HG03025 (cell line): ENCODE measurements around the gene CRYM.
"Not testable (repeated sequence)": the region's sequence is repeated elsewhere in the genome, so short reads cannot be mapped to it uniquely, and the experiment has no call there.

Experiments used
- ATAC-seq: cut with Tn5 transposase; IDR thresholded peaks from one replicate; pipeline ENCODE4 v1.9.1; 2021; ENCODE audit warnings: mild to moderate bottlenecking, moderate library complexity; ENCODE audit not compliant: unreplicated experiment, low FRiP score

Gene CRYM

DNA sequence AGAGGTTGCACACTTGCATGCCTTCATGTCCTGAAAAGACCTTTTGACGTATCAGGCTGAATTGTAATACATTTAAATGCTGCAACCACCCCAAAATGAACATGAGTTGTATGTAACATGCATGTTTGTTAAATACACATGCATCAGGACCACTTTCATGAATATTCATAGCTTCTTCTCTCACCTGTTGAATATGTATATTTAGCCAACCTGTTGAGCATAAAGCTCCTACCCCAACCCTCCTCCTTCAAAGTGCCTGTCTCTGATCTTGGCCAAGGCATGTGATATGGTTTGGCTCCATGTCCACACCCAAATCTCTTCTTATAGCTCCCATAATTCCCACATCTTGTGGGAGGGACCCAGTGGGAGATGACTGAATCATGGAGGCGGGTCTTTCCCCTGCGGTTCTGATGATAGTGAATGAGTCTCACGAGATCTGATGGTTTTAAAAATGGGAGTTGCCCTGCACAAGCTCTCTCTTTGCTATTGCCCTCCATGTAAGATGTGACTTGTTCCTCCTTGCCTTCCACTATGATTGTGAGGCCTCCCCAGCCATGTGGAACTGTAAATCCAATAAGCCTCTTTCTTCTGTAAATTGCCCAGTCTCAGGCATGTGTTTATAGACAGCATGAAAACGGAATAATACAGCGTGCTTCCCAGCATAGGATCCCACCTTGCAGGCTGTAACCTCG lies 3.8 kb upstream of the CRYM start:
- ATAC-seq: no peak

- ATAC-seq: no peak
These were observed 1.4 kb upstream of the CRYM start for GRCh38 chr16:21279501-21279900.

GRCh38 chr16:21277045-21277926 lies 804 bp downstream of the CRYM start:
- ATAC-seq: no peak

- ATAC-seq: no peak
These were observed 2.0 kb downstream of the CRYM start for GRCh38 chr16:21276090-21276489.

GRCh38 chr16:21275529-21275928 lies 2.6 kb downstream of the CRYM start:
- no peak for ATAC-seq

DNA sequence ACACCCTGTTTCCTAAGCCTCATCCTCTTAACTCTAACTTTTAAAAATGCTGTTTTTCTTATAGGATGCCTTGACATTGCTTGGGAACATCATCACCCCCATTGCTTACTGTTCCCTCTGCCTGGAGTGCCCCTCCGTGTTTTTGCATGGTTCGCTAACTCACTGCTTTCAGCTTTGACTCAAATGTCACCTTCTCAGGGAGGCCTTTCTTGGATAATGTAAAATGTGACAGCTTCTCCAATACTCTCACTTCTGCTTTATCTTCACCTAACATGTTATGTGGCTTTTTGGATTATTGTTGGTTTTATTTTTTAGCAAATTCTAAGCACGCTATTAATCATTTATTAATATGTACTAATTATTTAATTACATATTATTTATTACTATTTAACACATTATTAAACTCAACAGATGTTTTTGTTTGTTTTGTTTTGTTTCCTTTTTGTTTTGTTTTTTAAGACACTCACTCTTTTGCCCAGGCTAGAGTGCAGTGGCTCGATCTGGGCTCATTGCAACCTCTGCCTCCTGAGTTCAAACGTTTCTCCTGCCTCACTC lies 3.8 kb downstream of the CRYM start:
- ATAC-seq: no peak

- ATAC-seq: not testable (repeated sequence)
These were observed 5.3 kb downstream of the CRYM start for GRCh38 chr16:21272763-21273162.

DNA sequence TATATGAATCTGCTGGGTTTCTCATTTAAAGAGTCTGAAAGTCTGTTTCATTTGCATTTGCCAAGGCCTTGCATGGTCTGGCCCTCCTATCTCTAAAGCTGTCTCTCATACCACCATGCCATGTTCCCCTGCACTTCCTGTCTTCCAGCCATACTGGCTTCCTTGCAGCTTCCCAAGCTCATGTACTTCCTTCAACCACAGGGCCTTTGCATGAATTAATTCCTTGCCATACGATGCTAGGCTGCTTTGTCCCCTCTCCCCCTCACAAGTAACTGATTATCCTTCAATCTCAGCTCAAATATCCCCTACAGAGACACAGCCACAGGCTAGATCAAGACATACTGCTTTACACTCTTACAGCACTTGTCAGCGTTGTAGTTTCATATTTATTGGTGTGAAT lies 5.8 kb downstream of the CRYM start:
- no peak for ATAC-seq

GRCh38 chr16:21268236-21268635 lies 9.9 kb downstream of the CRYM start:
- no peak for ATAC-seq

DNA sequence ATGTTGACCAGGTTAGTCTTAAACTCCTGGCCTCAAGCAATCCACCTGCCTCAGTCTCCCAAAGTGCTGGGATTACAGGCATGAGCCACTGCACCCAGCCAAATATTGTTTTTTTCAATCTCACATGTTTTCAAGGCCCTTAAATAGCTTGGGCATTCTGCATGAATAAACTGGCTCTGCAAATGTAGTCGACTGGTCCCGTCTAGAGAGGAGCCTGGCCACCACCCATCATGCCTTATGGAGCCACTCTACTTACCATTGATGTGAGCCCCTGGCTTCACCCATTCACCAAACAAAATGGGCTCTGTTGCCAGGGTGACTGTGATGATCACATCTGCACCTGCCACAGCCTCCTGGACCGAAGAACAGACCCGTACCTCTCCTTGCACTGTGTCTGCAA lies 10.8 kb downstream of the CRYM start:
- no peak for ATAC-seq

GRCh38 chr16:21265104-21265837 lies 12.8 kb downstream of the CRYM start:
- ATAC-seq: no peak

- no peak for ATAC-seq
These were observed 13.5 kb downstream of the CRYM start for GRCh38 chr16:21264571-21265036.

DNA sequence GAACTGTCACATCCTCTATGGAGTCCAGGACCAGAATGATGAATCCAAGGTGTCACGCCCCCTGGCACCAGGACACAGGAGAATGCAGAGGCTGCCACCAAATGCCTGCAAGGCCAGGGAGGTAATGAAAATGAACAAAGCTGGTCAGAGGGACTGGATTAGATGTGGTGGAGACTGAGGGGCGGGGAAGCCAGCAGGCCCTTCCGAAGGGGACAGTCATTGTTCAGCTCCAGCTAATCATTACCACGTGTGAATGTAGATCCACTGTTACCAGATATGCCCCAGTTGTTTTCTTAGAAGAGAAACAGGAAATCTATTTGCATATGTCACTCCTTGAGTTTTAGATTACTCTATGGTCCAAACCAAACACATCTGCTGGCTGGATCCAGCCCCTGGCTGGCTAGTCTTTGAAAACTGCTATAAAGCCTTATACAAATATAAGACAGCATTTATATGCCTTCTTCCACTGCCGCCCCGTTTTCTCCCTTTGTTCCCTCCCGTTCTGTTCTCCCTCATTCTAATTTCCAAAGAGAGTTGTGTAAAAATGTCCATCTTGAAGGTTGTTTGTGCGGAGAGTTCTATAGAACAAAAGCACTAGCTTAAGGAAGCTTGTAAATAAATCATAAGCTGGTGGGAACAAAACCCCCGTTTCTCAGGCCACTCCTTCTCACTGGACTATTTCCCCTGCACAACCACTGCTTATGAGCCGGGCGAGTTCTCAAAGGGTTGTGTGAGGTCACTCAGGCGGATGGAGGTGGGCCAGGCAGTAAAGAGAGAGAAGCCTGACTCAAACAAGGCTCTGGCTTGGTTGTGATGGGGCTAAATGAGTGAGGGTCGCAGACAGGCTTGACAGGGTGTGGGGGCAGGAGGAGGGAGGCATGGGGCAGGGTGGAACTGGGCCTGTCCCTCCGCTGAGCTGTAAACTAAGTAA lies 14.2 kb downstream of the CRYM start:
- peak; percentile 59 for ATAC-seq

DNA sequence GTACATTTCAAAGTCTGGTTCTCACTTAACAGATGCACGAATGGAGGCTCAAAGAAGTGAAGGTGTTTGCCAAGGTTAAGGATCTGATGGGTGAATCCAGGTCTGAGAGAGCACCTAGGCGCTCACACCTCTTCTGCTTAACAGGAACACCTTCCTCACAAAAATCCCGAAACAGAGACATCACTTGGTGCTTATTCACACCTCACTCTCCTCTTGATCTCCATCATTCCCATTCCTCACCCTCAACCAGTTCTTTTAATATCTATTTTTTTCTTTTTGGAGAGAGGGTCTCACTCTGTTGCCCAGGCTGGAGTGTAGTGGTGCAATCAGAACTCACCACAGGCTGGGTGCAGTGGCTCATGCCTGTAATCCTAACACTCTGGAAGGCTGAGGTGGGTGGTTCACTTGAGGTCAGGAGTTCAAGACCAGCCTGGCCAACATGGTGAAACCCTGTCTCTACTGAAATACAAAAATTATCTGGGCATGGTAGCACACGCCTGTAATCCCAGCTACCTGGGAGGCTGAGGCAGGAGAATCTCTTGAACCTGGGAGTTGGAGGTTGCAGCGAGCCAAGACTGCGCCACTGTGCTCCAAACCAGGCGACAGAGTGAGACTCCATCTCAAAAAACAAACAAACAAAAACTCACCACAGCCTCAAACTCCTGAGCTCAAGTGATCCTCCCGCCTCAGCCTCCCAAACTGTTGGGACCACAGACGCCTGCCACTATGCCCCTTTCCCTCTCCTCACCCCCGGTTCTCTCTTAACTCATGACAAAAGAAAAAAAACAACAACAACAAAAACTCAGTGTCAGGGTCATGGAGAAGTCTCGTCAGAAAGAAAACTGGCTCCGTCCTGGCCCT lies 15.1 kb downstream of the CRYM start:
- ATAC-seq: no peak

- ATAC-seq: no peak
These were observed 17.0 kb downstream of the CRYM start for GRCh38 chr16:21260870-21261791.

GRCh38 chr16:21257284-21257683 lies 20.8 kb downstream of the CRYM start:
- no peak for ATAC-seq

- ATAC-seq: no peak
These were observed 21.5 kb downstream of the CRYM start for GRCh38 chr16:21256636-21257035.

DNA sequence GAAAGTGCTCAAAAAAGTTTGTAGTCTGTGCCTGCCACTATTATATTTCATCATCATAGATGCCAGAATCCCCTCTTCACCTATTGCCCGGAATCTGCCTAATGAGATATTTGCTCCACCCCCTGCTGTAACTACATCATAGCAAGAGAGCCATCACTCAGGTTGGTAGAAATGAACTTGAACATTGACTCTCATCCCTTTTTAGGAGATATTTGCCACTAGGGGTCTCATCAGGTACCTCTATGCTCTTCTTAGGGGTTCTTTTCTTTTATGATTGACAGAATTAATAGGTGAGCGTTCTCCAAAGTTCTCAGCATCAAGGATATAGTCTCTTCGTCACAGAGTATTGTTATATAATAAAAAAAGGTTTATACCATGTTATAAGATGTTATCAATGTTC lies 24.6 kb downstream of the CRYM start:
- no peak for ATAC-seq
